PFSK-1 (cell line): ENCODE data around the gene IMPG2.

Experiments
- FOXP2 ChIP-seq: optimal IDR thresholded peaks from 2 replicates; pipeline ENCODE3; 2011; ENCODE audit warnings: borderline replicate concordance, control low read depth, inconsistent platforms; ENCODE audit not compliant: insufficient read depth; ENCODE audit errors: extremely low read length, extremely low read depth
- POLR2AphosphoS5 ChIP-seq: IDR thresholded peaks from 2 replicates; pipeline ENCODE4 v1.6.1; 2012; ENCODE audit warnings: low read depth, mild to moderate bottlenecking, control low read depth, low read length, moderate library complexity
- REST ChIP-seq, 2 experiments: IDR thresholded peaks; 2 replicates each; pipeline versions ENCODE4 v1.6.1 to v1.8.0; 2011 to 2012; ENCODE audit warnings: low read depth in 2 of 2, low read length in 2 of 2, control low read depth in 1 of 2, inconsistent platforms in 1 of 2, mild to moderate bottlenecking in 1 of 2, moderate library complexity in 1 of 2; ENCODE audit not compliant: insufficient read depth in 1 of 2
- SIN3A ChIP-seq: IDR thresholded peaks from 2 replicates; pipeline ENCODE4 v1.6.1; 2012; ENCODE audit warnings: mild to moderate bottlenecking, low read length, moderate library complexity, borderline replicate concordance; ENCODE audit not compliant: insufficient read depth
- TAF1 ChIP-seq: IDR thresholded peaks from 2 replicates; pipeline ENCODE4 v1.6.1; 2012; ENCODE audit warnings: low read length, control low read depth, borderline replicate concordance; ENCODE audit not compliant: insufficient read depth

IMPG2 gene

GRCh38 chr3:101189796-101190195 is 130.6 kb downstream of the IMPG2 start:
- no peak for TF ChIP-seq SIN3A
- no peak for TF ChIP-seq TAF1
- no peak for TF ChIP-seq REST (IDR thresholded peaks at IDR 0.05; ENCODE audit: insufficient read depth in 1 of 2, low read depth in 2 of 2, low read length in 2 of 2)
- TF ChIP-seq FOXP2 = no peak

- TF ChIP-seq TAF1 = no peak
- TF ChIP-seq FOXP2 = no peak
- no peak for TF ChIP-seq SIN3A
- TF ChIP-seq POLR2AphosphoS5 = no peak
- no peak for TF ChIP-seq REST (IDR thresholded peaks at IDR 0.05; ENCODE audit: insufficient read depth in 1 of 2, low read depth in 2 of 2, low read length in 2 of 2)
These were observed 131.2 kb downstream of the IMPG2 start for GRCh38 chr3:101189176-101189575.

GRCh38 chr3:101185341-101185740 is 135.0 kb downstream of the IMPG2 start:
- no peak for TF ChIP-seq FOXP2
- no peak for TF ChIP-seq TAF1
- TF ChIP-seq POLR2AphosphoS5 = no peak
- TF ChIP-seq REST (IDR thresholded peaks at IDR 0.05; ENCODE audit: insufficient read depth in 1 of 2, low read depth in 2 of 2, low read length in 2 of 2) = no peak
- no peak for TF ChIP-seq SIN3A

- no peak for TF ChIP-seq TAF1
- TF ChIP-seq FOXP2 = no peak
- no peak for TF ChIP-seq REST (IDR thresholded peaks at IDR 0.05; ENCODE audit: insufficient read depth in 1 of 2, low read depth in 2 of 2, low read length in 2 of 2)
- no peak for TF ChIP-seq SIN3A
- TF ChIP-seq POLR2AphosphoS5 = no peak
These were observed 136.3 kb downstream of the IMPG2 start for GRCh38 chr3:101184111-101184510.

- no peak for TF ChIP-seq POLR2AphosphoS5
- TF ChIP-seq TAF1 = no peak
- TF ChIP-seq SIN3A = no peak
- TF ChIP-seq REST (IDR thresholded peaks at IDR 0.05; ENCODE audit: insufficient read depth in 1 of 2, low read depth in 2 of 2, low read length in 2 of 2) = no peak
- TF ChIP-seq FOXP2 = no peak
These were observed 137.2 kb downstream of the IMPG2 start for GRCh38 chr3:101183151-101183550.
